ENCODE measurements around the gene OAF.

DNA sequence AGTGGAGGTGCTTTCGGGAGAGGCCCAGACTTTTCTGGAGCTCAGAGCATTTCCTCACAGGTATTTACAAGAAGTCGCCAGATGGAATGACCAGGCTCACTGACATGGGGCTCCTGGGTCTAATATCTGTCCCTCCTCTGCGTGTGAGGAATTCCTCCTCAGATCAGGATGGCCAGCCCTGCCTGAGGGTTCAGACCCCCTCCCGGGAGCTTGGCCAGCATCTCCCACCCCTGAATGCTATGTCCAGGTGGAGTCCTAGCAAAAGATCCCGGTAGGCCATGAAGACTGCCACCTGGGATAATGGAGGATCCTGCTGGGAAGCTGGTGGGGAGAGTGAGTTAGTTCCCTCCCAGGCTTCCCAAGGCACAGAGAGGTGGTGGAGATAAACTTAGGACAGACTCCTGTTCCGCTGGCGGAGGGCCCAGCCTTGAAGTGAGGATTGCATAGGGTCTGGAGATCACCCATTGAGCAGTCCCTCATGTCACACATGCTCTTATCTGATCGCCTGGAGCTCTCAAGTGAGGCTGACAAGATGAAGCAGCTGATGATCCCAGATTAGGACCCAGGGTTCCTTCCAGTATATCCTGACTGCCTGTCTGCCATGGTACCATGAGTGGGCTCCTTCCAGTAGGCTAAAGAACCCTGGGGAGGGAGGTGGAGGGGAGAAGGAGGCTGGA, 5.7 kb downstream of the OAF start:
- TF ChIP-seq POLR2A (IDR thresholded peaks at IDR 0.05) (no peak), CTCF (IDR thresholded peaks at IDR 0.05 in 8 of 11, conservative IDR thresholded peaks at IDR 0.05 in 3 of 11) (no peak), POLR2AphosphoS5 (IDR thresholded peaks at IDR 0.05) (no peak)

All from spleen (tissue), 7 donors.